Body of pancreas (tissue), 4 donors: Measurements from ENCODE around the gene TCN2. TPM values are rescaled to one million over a fixed set of nuclear protein-coding genes. Genes with fewer than 3 reads are reported as not detected.

Experiments
- ATAC-seq: fragments of 150-250 bp; one replicate; pipeline ENCODE4 v1.9.1; 2016
- DNase-seq, 4 donors: peaks; one replicate each; pipeline ENCODE4 v3.0.0-alpha.2; 2019
- H3K27ac ChIP-seq, 4 donors: fragments of 200-600 bp; sonication (generic); 1 replicate in 3 of 4; 2 replicates in 1 of 4; pipeline versions ENCODE4 v1.5.1 to v1.6.1; 2016 to 2019; ENCODE audit warnings: mild to moderate bottlenecking in 1 of 4, mixed read lengths in 1 of 4, moderate library complexity in 1 of 4
- H3K27me3 ChIP-seq, 2 donors: fragments of 200-600 bp; sonication (generic); one replicate each; pipeline ENCODE4 v1.6.0; 2016; ENCODE audit warnings: mild to moderate bottlenecking in 1 of 2
- H3K36me3 ChIP-seq, 2 donors: fragments of 200-600 bp; sonication (generic); replicated peaks in 1 of 2; 2 replicates each; pipeline ENCODE4 v1.5.1; 2016; ENCODE audit warnings: low read depth in 2 of 2; ENCODE audit not compliant: insufficient read depth in 1 of 2
- H3K4me1 ChIP-seq: fragments of 200-600 bp; sonication (generic); one replicate; pipeline ENCODE4 v1.6.0; 2016
- H3K4me3 ChIP-seq, 2 donors: fragments of 200-600 bp; sonication (generic); 1 replicate in 1 of 2; 2 replicates in 1 of 2; pipeline ENCODE4 v1.5.1; 2016 to 2019
- H3K9me3 ChIP-seq, 3 donors: fragments of 200-600 bp; sonication (generic); 1 replicate in 2 of 3; 2 replicates in 1 of 3; pipeline ENCODE4 v1.5.1; 2016
- POLR2A ChIP-seq, 3 donors: fragments of 450-650 bp; IDR thresholded peaks; one replicate each; pipeline ENCODE4 v1.6.1; 2016; ENCODE audit warnings: antibody characterized with exemption in 3 of 3, mild to moderate bottlenecking in 2 of 3
- WGBS, 2 donors: methylation state at CpG; one replicate each; pipeline ENCODE4 v1.1.5; 2017; 5-methylcytosine and 5-hydroxymethylcytosine counted together
- intact Hi-C: fragments of 100-400 bp; cut with DNase I; formaldehyde crosslinking; loops from one replicate; pipeline ENCODE4 v1.15.1; 2023
- total RNA-seq, 2 donors: library from RNA; depleted of rRNA; stranded (reverse); fragments of >200 nt; gene quantifications; one replicate each; pipeline ENCODE4 v1.1.0, GENCODE V29; 2016
- TF ChIP-seq, protein P1 (sequence below), 7 experiments: fragments of 450-650 bp in 4 of 7; fragments of 200-600 bp in 3 of 7; sonication (generic) in 3 of 7; IDR thresholded peaks; one replicate each; pipeline ENCODE4 v1.5.1; 2016 to 2019; ENCODE audit warnings: antibody characterized with exemption in 7 of 7

TCN2 gene
- total RNA-seq, 2 donors from 2014 or later = 14.8 to 16.3 TPM

DNA sequence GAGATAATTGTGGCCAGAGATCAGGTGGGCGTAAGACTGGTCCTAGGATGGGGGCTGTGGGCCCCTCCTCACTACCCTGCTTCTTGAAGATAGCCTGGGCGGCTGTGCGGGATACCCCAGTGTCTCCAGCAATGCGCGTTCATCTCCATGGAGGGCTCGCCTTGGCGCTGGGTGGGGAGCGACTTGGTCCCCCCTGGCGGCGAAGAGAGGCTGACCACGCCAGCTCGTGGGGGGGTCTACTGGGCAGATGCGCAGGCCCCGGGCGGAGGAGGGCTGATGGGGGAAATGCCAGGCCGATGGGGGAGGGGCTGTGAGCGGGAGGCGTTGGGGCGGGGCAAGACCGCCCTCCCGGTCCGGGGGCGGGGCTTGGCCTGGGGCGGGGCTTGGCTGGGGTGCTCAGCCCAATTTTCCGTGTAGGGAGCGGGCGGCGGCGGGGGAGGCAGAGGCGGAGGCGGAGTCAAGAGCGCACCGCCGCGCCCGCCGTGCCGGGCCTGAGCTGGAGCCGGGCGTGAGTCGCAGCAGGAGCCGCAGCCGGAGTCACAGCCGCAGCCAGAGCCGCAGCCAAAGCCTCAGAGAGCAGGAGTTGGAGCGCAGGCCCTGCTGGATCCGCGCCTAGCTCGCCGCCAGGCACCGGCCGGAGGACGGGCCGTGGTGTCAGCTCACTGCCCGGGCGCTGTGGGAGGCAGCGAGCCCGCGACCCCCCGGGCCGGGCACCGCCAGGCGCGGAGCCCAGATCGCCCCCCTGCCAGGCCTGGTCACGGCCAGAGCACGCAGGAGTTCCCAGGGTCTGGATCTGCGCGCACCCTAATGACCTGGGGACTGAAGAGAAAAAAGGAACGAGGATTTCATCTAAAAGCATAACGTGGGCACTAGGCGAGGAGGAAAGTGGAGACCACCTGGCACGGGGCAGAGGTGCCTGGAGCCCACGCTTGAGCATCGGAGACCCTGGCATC is 28.6 kb downstream of the TCN2 start, which contains the start of gene SLC35E4:
SLC35E4 (plus strand) TSS at position 509 of the 953 bp plus-strand sequence. CDS start 670 bp downstream, outside the sequence.
- Histone ChIP-seq H3K27me3 (no peaks in the 10 kb centered on the region), H3K4me1 (peaks cover 34% of the 10 kb centered on the region), H3K36me3 (no peaks in the 10 kb centered on the region), H3K9me3 (no peaks in the 10 kb centered on the region), H3K4me3 (peak within 1 kb of the TSS; percentile 14 to 16), H3K27ac (peak within 1 kb of the TSS; percentile 72 to 86 (median 81))
- DNase-seq (peak; percentile 94 to 96 (median 94)), ATAC-seq (peak; percentile 93)
- WGBS, 2 donors = 3% methylated on average over 25 to 62 of the region's 75 CpGs
- intact Hi-C loops = no loop called here
- TF ChIP-seq, protein P1, sequence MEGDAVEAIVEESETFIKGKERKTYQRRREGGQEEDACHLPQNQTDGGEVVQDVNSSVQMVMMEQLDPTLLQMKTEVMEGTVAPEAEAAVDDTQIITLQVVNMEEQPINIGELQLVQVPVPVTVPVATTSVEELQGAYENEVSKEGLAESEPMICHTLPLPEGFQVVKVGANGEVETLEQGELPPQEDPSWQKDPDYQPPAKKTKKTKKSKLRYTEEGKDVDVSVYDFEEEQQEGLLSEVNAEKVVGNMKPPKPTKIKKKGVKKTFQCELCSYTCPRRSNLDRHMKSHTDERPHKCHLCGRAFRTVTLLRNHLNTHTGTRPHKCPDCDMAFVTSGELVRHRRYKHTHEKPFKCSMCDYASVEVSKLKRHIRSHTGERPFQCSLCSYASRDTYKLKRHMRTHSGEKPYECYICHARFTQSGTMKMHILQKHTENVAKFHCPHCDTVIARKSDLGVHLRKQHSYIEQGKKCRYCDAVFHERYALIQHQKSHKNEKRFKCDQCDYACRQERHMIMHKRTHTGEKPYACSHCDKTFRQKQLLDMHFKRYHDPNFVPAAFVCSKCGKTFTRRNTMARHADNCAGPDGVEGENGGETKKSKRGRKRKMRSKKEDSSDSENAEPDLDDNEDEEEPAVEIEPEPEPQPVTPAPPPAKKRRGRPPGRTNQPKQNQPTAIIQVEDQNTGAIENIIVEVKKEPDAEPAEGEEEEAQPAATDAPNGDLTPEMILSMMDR (IDR thresholded peaks at IDR 0.05) = peak in 1 of 7 experiments; percentile 17
- peak; percentile 80 to 83 (median 81) for TF ChIP-seq POLR2A (IDR thresholded peaks at IDR 0.05)

DNA sequence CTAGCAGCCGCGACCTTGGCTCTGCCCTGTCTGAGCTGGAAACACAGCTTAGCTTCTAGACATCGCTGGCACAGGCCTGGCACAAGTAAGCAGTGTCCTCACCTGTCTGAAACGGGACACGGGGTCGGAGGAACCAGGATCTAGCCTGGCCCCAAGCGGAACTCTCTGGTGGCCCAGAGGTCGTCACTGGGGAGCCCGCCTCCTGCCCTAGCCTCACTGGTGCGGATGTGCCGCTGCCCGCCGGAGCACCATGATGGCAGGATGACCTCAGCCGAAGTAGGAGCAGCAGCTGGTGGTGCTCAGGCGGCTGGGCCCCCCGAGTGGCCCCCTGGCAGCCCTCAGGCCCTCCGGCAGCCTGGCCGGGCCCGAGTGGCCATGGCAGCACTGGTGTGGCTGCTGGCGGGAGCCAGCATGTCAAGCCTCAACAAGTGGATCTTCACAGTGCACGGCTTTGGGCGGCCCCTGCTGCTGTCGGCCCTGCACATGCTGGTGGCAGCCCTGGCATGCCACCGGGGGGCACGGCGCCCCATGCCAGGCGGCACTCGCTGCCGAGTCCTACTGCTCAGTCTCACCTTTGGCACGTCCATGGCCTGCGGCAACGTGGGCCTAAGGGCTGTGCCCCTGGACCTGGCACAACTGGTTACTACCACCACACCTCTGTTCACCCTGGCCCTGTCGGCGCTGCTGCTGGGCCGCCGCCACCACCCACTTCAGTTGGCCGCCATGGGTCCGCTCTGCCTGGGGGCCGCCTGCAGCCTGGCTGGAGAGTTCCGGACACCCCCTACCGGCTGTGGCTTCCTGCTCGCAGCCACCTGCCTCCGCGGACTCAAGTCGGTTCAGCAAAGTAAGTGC is 29.5 kb downstream of the TCN2 start:
- Histone ChIP-seq H3K27me3 (no peaks in the 10 kb centered on the region), H3K4me1 (peaks cover 34% of the 10 kb centered on the region), H3K36me3 (no peaks in the 10 kb centered on the region), H3K27ac (peak overlapping the region in 3 of 4 donors; percentile 78 to 86 (median 84)), H3K4me3 (peak overlapping the region; percentile 14 to 16), H3K9me3 (no peaks in the 10 kb centered on the region)
- ATAC-seq = peak; percentile 14
- TF ChIP-seq, protein P1 (IDR thresholded peaks at IDR 0.05) = no peak
- TF ChIP-seq POLR2A (IDR thresholded peaks at IDR 0.05) = no peak
- intact Hi-C loops = no loop called here
- 51 to 60% methylated on average over 7 to 42 of the region's 45 CpGs for whole genome bisulfite sequencing, 2 donors
- DNase-seq = peak; percentile 38 to 56 (median 45)

DNA sequence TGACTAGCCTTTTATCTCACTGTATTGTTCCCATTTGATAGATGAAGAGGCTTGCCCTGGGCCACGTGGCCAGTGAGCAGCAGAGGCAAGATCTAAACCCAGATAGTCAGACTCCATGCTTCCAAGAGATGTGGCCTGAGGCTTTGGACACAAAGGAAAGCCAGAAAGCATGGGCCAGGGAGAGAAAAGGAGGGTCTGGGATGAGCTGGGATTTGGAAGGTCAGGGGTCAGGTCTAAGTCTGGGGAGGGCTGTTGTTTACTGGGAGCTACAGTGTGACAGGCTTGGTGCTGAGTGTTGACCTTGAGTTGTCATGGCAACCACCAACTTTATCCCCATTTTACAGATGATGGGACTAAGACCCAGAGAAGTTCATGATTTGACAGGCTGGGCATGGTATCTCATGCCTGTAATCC is 30.7 kb downstream of the TCN2 start:
- 29 to 44% methylated on average over 1 of the region's 1 CpG for WGBS, 2 donors
- Histone ChIP-seq H3K27me3 (no peaks in the 10 kb centered on the region), H3K36me3 (no peaks in the 10 kb centered on the region), H3K4me1 (peaks cover 34% of the 10 kb centered on the region), H3K27ac (no peak overlapping the region), H3K9me3 (no peaks in the 10 kb centered on the region), H3K4me3 (no peak overlapping the region)
- intact Hi-C loops = no loop called here
- TF ChIP-seq, protein P1 (IDR thresholded peaks at IDR 0.05) = no peak
- no peak for TF ChIP-seq POLR2A (IDR thresholded peaks at IDR 0.05)
- ATAC-seq (no peak), DNase-seq (no peak)

DNA sequence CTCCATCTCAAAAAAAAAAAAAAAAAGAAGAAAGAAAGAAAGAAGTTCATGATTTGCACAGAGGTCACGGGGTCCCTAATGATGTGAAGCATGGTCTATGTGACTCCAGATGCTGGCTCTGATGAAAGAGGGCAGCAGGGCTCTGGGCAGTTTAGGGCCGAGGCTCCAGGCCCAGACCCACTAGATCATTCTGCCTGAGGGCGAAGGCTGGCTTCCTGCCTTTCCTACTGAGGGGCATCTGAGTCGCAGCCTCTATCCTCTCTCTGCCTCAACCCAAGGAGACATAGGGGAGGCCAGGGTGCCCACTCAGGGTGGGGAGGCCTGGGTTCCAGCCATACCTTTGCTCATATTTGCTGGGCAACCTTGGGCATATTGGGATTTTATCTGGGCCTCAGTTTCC is 33.4 kb downstream of the TCN2 start:
- H3K36me3 ChIP-seq = no peaks in the 10 kb centered on the region
- 93 to 94% methylated on average over 4 of the region's 4 CpGs for WGBS, 2 donors
- no peak for TF ChIP-seq POLR2A (IDR thresholded peaks at IDR 0.05)
- TF ChIP-seq, protein P1 (IDR thresholded peaks at IDR 0.05) = no peak
- ATAC-seq = no peak
- peaks cover 22% of the 10 kb centered on the region for H3K4me1 ChIP-seq
- intact Hi-C loops = loop anchor here (10.0 kb wide), 1 partner anchor 284 kb away; no protein-coding TSS in a partner anchor
- no peaks in the 10 kb centered on the region for H3K9me3 ChIP-seq
- DNase-seq = no peak
- no peaks in the 10 kb centered on the region for H3K27me3 ChIP-seq
- no peak overlapping the region for H3K4me3 ChIP-seq
- H3K27ac ChIP-seq = no peak overlapping the region
